MCF 10A (cell line): Measurements from ENCODE around the gene PNCK. TPM values are rescaled to one million over a fixed set of nuclear protein-coding genes. Genes with fewer than 3 reads are reported as not detected.

Experiments used
- Bru-seq: library from RNA; stranded (reverse); fragments of 400-500 nt; gene quantifications from one replicate; lab custom pipeline; 2021; lab: Mats Ljungman, UMichigan
- BruChase-seq, 2 experiments: library from RNA; stranded (reverse); fragments of 400-500 nt; gene quantifications; one replicate each; lab custom pipeline; 2021; lab: Mats Ljungman, UMichigan
- BruUV-seq: library from RNA; stranded (reverse); fragments of 400-500 nt; replicated peaks from 2 replicates; lab custom pipeline; 2021; lab: Mats Ljungman, UMichigan
- CTCF ChIA-PET: fragments of 300-600 bp; sonication (Branson Sonifier 250); formaldehyde crosslinking; extraction: SDS; loops from one replicate; lab custom pipeline; 2021; ENCODE audit warnings: antibody characterized with exemption, inconsistent platforms; lab: Yijun Ruan, JAX
- POLR2A ChIA-PET: fragments of 300-600, 350-650 bp; sonication (Branson Sonifier 250); formaldehyde crosslinking; extraction: SDS; loops from one replicate; lab custom pipeline; 2020; ENCODE audit warnings: antibody characterized with exemption, inconsistent platforms; lab: Yijun Ruan, JAX
- DNase-seq: peaks from one replicate; pipeline ENCODE4 v3.0.0-alpha.2; 2018; ENCODE audit not compliant: unreplicated experiment
- H3K27ac Mint-ChIP-seq: one replicate; pipeline ENCODE4 v1.8.0; 2022; ENCODE audit warnings: mild to moderate bottlenecking, low read depth, mixed read lengths; ENCODE audit not compliant: unreplicated experiment
- H3K27me3 Mint-ChIP-seq: one replicate; pipeline ENCODE4 v1.8.0; 2022; ENCODE audit warnings: mixed read lengths; ENCODE audit not compliant: insufficient read depth, unreplicated experiment
- H3K36me3 Mint-ChIP-seq: one replicate; pipeline ENCODE4 v1.8.0; 2022; ENCODE audit warnings: mild to moderate bottlenecking, moderate library complexity, mixed read lengths; ENCODE audit not compliant: insufficient read depth, unreplicated experiment
- H3K4me1 Mint-ChIP-seq: one replicate; pipeline ENCODE4 v1.8.0; 2022; ENCODE audit warnings: mixed read lengths; ENCODE audit not compliant: insufficient read depth, unreplicated experiment
- H3K4me3 Mint-ChIP-seq: one replicate; pipeline ENCODE4 v1.8.0; 2022; ENCODE audit warnings: mild to moderate bottlenecking, moderate library complexity, mixed read lengths; ENCODE audit not compliant: unreplicated experiment
- H3K9me3 Mint-ChIP-seq: one replicate; pipeline ENCODE4 v1.8.0; 2022; ENCODE audit warnings: mixed read lengths; ENCODE audit not compliant: unreplicated experiment
- intact Hi-C: fragments of 100-400 bp; cut with micrococcal nuclease; formaldehyde crosslinking; loops from 2 replicates; pipeline ENCODE4 v1.14.1; 2022
- long read RNA-seq: library from polyadenylated mRNA; stranded (forward); transcript quantifications from one replicate; pipeline ENCODE4 v2.0.0, GENCODE V29; 2022
- total RNA-seq: library from RNA; stranded (reverse); gene quantifications from 2 replicates; pipeline ENCODE4 v1.2.3, GENCODE V29; 2022
- TF ChIP-seq, protein P1 (sequence below): fragments of 200-600 bp; IDR thresholded peaks from one replicate; pipeline ENCODE4 v1.8.0; 2022; ENCODE audit warnings: antibody characterized with exemption, mild to moderate bottlenecking; ENCODE audit not compliant: unreplicated experiment

PNCK gene
- total RNA-seq (not detected in 2 replicates), Bru-seq, nascent RNA (not detected), BruChase-seq, experiment 1, labeled RNA remaining after a 6-hour chase (percentile 21 among the genes with signal in this experiment), BruChase-seq, experiment 2, labeled RNA remaining after a 2-hour chase (percentile 12 among the genes with signal in this experiment)
- long read RNA-seq, result 0 reads

DNA sequence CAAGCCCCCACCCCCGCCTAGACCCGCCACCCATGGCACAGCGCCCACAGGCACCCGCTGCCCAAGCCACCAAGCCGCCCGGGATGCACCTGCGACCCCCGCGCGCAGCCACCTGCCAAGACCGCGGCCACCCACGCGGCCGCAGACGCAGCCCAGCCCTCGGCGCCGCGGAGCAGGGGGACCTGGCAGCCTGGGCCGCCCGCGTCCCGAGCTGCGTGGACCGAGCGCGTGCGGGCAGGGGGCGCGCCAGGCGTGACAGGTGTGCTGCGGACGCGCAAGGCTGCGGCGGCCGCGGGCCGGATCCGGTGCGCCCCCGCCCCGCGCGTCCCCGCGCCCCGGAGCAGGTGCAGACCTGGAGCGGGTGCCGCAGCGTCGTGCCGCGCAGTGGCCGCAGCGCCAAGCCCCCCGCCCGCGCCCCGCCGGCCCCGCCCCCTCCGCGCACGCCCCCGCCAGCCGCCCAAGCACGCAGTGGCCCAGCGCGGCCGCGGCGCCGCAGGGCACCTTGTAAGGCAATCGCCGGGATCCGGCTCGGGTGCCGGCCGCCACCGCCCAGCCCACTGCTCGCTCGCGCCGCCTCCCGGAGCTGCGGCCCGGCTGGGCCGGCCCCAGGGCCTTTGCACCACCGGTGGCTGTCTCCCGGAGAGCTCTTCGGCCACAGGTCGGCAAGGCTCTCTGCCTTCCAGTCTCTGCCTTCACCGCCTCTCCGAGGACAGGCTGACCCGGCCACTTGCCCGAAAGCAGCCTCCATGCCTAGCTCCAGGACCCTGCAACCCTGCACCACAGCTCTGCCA, at the start of gene PNCK:
PNCK (minus strand) TSS at position 386 of the 791 bp plus-strand sequence. CDS start 737 bp downstream, outside the sequence.
- no TSS peak for BruUV-seq
- ChIA-PET CTCF (interaction anchor here (1.0 kb wide), 1 partner anchor 11 kb away, joined by 5 read pairs; no protein-coding TSS in a partner anchor), POLR2A (no interaction called here)
- TF ChIP-seq, protein P1, sequence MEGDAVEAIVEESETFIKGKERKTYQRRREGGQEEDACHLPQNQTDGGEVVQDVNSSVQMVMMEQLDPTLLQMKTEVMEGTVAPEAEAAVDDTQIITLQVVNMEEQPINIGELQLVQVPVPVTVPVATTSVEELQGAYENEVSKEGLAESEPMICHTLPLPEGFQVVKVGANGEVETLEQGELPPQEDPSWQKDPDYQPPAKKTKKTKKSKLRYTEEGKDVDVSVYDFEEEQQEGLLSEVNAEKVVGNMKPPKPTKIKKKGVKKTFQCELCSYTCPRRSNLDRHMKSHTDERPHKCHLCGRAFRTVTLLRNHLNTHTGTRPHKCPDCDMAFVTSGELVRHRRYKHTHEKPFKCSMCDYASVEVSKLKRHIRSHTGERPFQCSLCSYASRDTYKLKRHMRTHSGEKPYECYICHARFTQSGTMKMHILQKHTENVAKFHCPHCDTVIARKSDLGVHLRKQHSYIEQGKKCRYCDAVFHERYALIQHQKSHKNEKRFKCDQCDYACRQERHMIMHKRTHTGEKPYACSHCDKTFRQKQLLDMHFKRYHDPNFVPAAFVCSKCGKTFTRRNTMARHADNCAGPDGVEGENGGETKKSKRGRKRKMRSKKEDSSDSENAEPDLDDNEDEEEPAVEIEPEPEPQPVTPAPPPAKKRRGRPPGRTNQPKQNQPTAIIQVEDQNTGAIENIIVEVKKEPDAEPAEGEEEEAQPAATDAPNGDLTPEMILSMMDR, result no peak
- intact Hi-C loops, result no loop called here
- Mint-ChIP-seq H3K9me3 (no peaks in the 10 kb centered on the region), H3K27me3 (no peaks in the 10 kb centered on the region), H3K4me1 (no peaks in the 10 kb centered on the region), H3K36me3 (no peaks in the 10 kb centered on the region), H3K4me3 (no peak within 1 kb of the TSS), H3K27ac (no peak within 1 kb of the TSS)
- no peak for DNase-seq

DNA sequence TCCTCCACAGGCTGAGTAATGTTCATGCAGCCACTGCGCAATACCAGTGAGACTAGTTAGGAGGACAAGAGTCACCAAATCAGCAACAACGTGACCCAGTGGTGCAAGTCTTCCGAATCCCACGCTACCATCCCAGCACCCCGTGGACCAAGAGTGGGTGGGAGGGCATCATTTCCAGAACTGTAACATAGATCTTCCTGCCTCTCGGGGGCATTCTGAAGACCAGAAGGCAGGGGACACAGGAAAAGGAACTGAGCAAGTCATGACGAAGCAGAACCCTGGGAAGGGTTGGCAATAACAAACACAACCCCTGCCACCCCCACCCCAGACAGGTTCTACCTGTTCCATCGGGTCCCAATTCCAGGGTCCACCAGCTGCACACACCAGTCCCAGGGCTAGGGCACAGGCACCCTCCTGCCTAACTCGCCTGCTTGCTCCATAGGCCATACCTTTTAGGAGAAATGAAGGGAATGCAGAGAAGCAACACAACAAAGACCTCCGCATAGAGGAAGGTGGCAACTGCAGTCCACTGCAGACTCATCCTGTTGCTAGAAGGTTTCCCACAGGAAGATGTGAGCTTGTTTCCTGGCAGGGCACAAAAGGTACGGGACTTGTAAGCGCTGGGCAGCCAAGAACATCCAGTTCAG, 49.2 kb upstream of the PNCK start:
- TF ChIP-seq, protein P1, result no peak
- ChIA-PET CTCF (interaction anchor here (2.0 kb wide), 1 partner anchor 14 kb away, joined by 7 read pairs; no protein-coding TSS in a partner anchor), POLR2A (interaction anchor here (0.7 to 1.2 kb wide), 2 partner anchors 10 to 17 kb away, joined by 3 read pairs; no protein-coding TSS in a partner anchor)
- peak; percentile 35 for DNase-seq
- Mint-ChIP-seq H3K4me1 (peaks cover 19% of the 10 kb centered on the region), H3K27me3 (no peaks in the 10 kb centered on the region), H3K27ac (peak overlapping the region; percentile 79), H3K9me3 (no peaks in the 10 kb centered on the region), H3K36me3 (peaks cover 47% of the 10 kb centered on the region), H3K4me3 (peak overlapping the region; percentile 82)
- intact Hi-C loops, result no loop called here
- BruUV-seq, result no TSS peak

DNA sequence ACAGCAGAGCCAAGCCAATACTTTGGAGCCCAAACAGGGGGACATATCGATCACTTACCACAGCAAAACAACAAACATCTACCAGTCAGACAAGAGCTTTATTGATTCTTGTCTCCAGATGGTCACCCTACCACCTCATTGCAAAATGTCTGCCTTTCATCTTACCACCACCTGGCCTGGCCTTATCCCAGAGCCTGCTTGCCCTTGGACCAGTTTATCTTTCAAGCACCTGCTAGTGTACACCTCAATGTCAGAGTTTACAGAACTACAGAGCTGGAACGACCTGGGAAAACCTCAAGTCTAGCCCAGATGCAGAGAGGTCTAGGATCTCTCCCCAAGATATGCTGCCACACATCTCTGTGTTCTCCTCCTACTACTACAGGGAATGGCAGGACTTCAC, 46.1 kb upstream of the PNCK start:
- H3K9me3 Mint-ChIP-seq, result no peaks in the 10 kb centered on the region
- BruUV-seq, result no TSS peak

More for the DNA sequence above, 46.1 kb upstream of the PNCK start:
- Mint-ChIP-seq H3K27ac (no peak overlapping the region), H3K4me3 (no peak overlapping the region), H3K36me3 (peaks cover 69% of the 10 kb centered on the region), H3K27me3 (no peaks in the 10 kb centered on the region), H3K4me1 (peaks cover 8% of the 10 kb centered on the region)
- POLR2A ChIA-PET, result interaction anchor here (0.5 to 0.9 kb wide), 3 partner anchors 10 to 386 kb away, joined by 3 to 4 read pairs (median 4); partner anchors contain the start of gene ZNF275
- TF ChIP-seq, protein P1, result no peak
- CTCF ChIA-PET, result interaction anchor here (0.6 to 2.7 kb wide), 3 partner anchors 11 to 294 kb away, joined by 3 to 13 read pairs (median 3); no protein-coding TSS in a partner anchor
- DNase-seq, result no peak
- intact Hi-C loops, result no loop called here
